ENCODE data around the gene NDUFA5.

- TF ChIP-seq, protein P1, sequence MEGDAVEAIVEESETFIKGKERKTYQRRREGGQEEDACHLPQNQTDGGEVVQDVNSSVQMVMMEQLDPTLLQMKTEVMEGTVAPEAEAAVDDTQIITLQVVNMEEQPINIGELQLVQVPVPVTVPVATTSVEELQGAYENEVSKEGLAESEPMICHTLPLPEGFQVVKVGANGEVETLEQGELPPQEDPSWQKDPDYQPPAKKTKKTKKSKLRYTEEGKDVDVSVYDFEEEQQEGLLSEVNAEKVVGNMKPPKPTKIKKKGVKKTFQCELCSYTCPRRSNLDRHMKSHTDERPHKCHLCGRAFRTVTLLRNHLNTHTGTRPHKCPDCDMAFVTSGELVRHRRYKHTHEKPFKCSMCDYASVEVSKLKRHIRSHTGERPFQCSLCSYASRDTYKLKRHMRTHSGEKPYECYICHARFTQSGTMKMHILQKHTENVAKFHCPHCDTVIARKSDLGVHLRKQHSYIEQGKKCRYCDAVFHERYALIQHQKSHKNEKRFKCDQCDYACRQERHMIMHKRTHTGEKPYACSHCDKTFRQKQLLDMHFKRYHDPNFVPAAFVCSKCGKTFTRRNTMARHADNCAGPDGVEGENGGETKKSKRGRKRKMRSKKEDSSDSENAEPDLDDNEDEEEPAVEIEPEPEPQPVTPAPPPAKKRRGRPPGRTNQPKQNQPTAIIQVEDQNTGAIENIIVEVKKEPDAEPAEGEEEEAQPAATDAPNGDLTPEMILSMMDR (optimal IDR thresholded peaks at IDR 0.05 in 1 of 3, IDR thresholded peaks at IDR 0.05 in 1 of 3, conservative IDR thresholded peaks at IDR 0.05 in 1 of 3; ENCODE audit: extremely low read depth in 1 of 3, insufficient read depth in 2 of 3, low read length in 3 of 3), result no peak
- TF ChIP-seq EZH2 (IDR thresholded peaks at IDR 0.05; ENCODE audit: low read length), result no peak
These were observed 52.4 kb downstream of the NDUFA5 start for GRCh38 chr7:123505221-123505620.
